HTERT RPE-1 (cell line): Measurements from ENCODE around the gene DYSF.

ENCODE experiments used
- in situ Hi-C: fragments of 300-500 bp; cut with MboI; formaldehyde crosslinking; loops from 4 replicates; pipeline ENCODE4 v1.14.3; 2020; ENCODE audit warnings: low sequenced_read_pairs

DYSF gene

GRCh38 chr2:71597756-71598155 lies 144.4 kb downstream of the DYSF start:
- in situ Hi-C loops: no loop called here

- in situ Hi-C loops: no loop called here
Measured at GRCh38 chr2:71598526-71598925, 145.2 kb downstream of the DYSF start.

GRCh38 chr2:71599038-71599437 lies 145.7 kb downstream of the DYSF start:
- in situ Hi-C loops: no loop called here

GRCh38 chr2:71599646-71600236 lies 146.4 kb downstream of the DYSF start:
- in situ Hi-C loops: no loop called here

GRCh38 chr2:71600555-71600954 lies 147.2 kb downstream of the DYSF start:
- in situ Hi-C loops: no loop called here

- in situ Hi-C loops: no loop called here
Measured at GRCh38 chr2:71601136-71602114, 148.1 kb downstream of the DYSF start.

GRCh38 chr2:71602115-71602495 lies 148.7 kb downstream of the DYSF start:
- in situ Hi-C loops: no loop called here

- in situ Hi-C loops: no loop called here
Measured at GRCh38 chr2:71602581-71602980, 149.2 kb downstream of the DYSF start.

- in situ Hi-C loops: no loop called here
Measured at GRCh38 chr2:71603311-71603811, 150.0 kb downstream of the DYSF start.

- in situ Hi-C loops: no loop called here
Measured at GRCh38 chr2:71603851-71604725, 150.7 kb downstream of the DYSF start.

- in situ Hi-C loops: no loop called here
Measured at GRCh38 chr2:71604726-71605120, 151.4 kb downstream of the DYSF start.

GRCh38 chr2:71605173-71605641 lies 151.8 kb downstream of the DYSF start:
- in situ Hi-C loops: no loop called here

- in situ Hi-C loops: no loop called here
Measured at GRCh38 chr2:71605781-71606241, 152.4 kb downstream of the DYSF start.

- in situ Hi-C loops: no loop called here
Measured at GRCh38 chr2:71606244-71606643, 152.9 kb downstream of the DYSF start.

GRCh38 chr2:71607151-71607889 lies 154.0 kb downstream of the DYSF start:
- in situ Hi-C loops: no loop called here

GRCh38 chr2:71608034-71608433 lies 154.7 kb downstream of the DYSF start:
- in situ Hi-C loops: no loop called here

GRCh38 chr2:71608441-71608840 lies 155.1 kb downstream of the DYSF start:
- in situ Hi-C loops: no loop called here

- in situ Hi-C loops: no loop called here
Measured at GRCh38 chr2:71609029-71609428, 155.7 kb downstream of the DYSF start.

GRCh38 chr2:71609441-71609840 lies 156.1 kb downstream of the DYSF start:
- in situ Hi-C loops: no loop called here

GRCh38 chr2:71609958-71610357 lies 156.6 kb downstream of the DYSF start:
- in situ Hi-C loops: no loop called here
